Stimulated activated CD4-positive, alpha-beta T cell treated with anti-CD3 and anti-CD28 coated beads, Interleukin-4, amount 100 ng/mL, for 24 hours (primary cell): ENCODE results near the gene CSE1L.
A peak's percentile ranks its signal among the peaks of the same experiment; 100 is the strongest.
"Not testable (repeated sequence)": the region's sequence is repeated elsewhere in the genome, so short reads cannot be mapped to it uniquely, and the experiment has no call there.

Source experiments
- DNase-seq: peaks from one replicate; pipeline ENCODE4 v3.0.0-alpha.2; 2020

CSE1L gene, protein sequence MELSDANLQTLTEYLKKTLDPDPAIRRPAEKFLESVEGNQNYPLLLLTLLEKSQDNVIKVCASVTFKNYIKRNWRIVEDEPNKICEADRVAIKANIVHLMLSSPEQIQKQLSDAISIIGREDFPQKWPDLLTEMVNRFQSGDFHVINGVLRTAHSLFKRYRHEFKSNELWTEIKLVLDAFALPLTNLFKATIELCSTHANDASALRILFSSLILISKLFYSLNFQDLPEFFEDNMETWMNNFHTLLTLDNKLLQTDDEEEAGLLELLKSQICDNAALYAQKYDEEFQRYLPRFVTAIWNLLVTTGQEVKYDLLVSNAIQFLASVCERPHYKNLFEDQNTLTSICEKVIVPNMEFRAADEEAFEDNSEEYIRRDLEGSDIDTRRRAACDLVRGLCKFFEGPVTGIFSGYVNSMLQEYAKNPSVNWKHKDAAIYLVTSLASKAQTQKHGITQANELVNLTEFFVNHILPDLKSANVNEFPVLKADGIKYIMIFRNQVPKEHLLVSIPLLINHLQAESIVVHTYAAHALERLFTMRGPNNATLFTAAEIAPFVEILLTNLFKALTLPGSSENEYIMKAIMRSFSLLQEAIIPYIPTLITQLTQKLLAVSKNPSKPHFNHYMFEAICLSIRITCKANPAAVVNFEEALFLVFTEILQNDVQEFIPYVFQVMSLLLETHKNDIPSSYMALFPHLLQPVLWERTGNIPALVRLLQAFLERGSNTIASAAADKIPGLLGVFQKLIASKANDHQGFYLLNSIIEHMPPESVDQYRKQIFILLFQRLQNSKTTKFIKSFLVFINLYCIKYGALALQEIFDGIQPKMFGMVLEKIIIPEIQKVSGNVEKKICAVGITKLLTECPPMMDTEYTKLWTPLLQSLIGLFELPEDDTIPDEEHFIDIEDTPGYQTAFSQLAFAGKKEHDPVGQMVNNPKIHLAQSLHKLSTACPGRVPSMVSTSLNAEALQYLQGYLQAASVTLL

DNA sequence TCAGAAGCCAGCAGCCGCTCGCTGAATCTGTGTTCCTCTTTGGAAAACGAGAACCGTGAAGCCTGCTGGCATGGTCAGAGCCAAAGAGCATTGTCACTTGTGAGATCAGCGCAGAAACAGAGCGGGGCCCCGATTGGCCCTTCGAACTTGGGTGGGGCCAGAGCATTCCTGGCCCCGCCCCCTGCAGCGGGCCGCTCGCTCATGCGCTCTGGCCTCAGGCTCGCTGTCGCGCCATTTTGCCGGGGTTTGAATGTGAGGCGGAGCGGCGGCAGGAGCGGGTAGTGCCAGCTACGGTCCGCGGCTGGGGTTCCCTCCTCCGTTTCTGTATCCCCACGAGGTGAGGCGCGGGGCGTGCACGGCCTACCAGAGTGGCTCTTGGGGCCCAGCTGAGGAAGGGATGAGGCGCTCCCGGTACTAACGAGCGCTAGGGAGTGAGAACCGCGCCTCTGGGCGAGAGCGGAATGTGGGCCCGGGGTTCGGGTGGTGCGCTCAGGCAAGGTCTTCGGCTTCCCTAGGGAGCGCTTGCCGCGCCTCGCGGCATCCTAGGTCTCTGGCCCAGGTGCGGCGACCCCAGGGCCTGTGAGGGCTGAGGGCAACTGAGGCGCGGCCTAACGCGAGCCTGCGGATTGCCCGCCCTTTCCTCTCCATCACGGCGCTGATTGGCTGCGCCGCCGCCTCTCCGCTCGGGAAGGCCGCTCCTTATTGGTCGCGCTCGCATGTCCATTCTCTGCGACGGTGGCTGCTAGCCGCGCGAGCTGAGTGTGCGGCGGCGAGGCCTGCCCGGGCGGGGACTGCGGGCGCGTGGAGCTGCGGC lies at the start of gene CSE1L:
Gene CSE1L (plus strand): TSS at position 226 of the 814 bp plus-strand sequence. CDS start 12,152 bp downstream, outside the sequence.
- DNase-seq = peak; percentile 94

DNA sequence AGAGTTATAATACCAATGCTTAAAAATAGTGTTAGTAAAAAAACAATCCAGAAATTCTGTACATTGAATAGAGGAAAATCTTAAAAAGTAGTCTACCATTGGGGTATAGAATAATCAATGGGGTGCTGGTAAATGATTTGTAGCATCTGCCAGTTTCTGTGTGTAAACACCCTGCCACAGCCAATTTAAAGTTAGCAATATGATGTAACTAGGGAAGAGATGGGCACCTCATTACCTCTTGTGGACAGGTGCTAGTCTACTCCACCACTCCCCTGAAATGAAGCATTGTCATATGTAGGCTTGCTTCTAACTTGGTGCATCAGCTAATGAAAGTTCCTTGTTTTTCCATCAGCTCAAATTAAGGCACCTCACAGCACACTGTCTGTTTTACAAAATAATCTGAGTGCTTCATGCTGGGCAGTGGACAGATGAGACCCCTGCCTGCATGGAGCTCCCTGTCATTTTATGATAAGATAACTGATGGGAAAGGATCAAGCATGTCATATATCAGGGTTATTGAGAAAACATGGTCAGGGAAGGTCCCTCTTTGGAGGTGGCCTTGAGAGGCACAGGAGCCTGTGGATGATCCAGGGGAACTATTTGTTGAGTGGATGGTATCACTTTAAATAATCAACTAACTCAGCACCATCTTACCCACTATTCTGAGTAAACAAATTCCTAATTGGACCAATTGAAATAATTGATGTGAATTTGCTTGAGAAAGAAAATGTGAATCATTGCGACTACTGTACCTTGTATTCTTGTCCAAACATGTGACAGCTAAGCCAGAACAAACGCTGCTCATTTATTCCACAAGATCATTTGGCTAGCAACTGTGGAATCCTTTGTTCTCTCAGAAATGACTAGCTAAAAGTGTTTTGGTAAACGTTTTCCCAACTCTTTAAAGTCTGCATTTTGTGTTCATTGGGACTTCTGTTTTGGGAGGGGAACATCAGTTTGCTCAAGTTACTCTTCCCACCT lies 45.9 kb upstream of the CSE1L start:
- no peak for DNase-seq

DNA sequence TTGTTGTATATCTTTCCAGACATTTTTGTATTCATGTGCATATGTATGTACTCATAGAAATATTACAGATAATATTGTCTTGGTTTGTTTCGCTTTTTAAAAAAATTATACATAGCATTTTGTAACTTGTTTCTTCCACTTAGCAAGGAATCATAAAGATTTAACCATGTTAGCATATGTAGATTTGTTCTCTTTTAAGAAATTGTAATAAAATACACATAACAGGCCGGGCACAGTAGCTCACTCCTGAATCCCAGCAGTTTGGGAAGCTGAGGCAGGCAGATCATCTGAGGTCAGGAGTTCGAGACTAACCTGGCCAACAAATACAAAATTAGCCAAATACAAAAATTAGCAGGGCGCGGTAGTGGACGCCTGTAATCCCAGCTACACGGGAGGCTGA lies 44.4 kb upstream of the CSE1L start:
- no peak for DNase-seq

DNA sequence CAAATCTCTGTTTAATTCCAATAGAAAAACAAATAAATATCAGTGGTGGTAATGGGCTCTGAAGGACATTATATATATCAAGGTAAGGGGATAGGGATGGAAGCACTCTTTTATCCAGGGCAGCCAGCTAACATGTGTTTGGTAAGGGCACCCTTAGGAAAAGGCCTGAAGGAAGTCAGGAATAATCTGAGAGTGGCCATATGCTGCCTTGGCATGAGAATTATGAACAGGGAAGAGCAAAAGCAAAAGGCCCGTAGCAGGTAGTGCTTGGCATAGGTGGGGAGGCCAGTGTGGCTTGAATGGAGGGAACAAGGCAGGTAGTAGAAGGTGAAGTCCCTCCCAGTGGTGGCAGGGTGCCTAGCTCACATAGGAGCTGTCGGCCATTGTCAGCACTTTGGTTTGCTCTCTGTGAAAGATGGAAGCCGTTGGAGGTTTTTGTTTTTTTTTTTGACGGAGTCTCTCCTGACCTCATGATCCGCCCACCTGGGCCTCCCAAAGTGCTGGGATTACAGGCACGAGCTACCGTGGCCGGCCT lies 39.6 kb upstream of the CSE1L start:
- no peak for DNase-seq

DNA sequence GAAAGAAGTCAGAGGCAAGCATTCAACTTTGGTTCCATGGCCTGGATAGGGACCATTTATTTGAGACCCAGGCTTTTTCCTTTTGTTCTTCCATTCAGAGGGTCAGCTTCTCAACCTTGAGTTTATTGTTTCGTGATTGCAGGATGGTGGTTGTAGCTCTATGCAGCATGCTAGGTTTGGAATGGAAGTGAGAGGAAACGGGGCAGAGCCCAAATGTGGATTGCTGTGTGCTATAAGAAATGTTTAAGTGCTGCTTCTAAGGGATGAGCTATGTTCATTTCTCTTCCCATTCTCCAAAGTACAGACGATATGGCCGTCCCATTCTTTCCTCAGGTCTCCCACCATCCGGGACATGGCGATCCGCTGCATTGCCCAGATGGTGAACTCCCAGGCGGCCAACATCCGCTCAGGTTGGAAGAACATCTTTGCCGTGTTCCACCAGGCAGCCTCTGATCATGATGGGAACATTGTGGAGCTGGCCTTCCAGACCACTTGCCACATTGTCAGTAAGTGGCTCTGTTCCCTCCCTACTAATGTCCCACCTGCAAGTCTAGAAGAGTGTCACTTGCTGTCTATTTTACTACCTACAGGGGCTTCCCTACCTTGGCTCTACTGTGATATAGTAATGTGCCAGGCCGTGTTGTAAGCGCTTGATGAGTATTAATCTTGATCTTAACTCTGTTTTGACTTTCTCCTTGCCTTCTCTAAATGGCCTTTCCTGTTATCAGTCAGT lies 36.0 kb upstream of the CSE1L start:
- DNase-seq = no peak

DNA sequence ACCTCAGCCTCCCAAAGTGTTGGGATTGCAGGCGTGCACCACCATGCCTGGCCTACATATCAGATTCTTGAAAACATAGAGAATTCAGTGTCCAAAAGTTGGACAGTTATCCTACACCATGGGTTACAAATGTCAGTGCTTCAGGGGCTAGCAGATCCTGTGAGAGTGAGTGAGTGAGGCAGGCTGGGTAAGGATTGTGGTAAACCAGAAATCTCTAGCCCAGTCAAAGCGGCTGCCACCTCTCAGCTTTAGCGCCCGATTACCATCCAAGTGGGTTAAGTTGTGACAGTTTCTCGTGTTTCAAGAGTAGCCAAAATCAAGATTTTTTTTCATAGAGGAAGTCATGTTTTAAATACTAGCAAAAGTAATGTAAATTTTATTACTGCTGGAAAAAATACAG lies 21.9 kb upstream of the CSE1L start:
- DNase-seq = no peak

DNA sequence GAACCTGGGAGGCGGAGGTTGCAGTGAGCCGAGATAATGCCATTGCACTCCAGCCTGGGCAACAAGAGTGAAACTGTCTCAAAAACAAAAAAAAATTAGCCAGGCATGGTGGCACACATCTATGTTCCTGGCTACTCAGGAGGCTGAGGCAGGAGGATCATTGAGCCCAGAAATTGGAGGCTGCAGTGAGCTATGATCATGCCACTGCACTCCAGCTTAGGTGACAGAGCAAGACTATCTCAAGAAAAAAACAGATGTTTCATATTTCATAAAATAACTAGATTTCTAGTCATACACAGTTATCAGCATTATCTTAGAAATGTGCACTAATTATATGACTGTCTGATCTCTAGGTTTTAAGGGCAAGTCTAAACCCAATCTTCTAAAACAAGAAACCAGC lies 17.9 kb upstream of the CSE1L start:
- DNase-seq = not testable (repeated sequence)

DNA sequence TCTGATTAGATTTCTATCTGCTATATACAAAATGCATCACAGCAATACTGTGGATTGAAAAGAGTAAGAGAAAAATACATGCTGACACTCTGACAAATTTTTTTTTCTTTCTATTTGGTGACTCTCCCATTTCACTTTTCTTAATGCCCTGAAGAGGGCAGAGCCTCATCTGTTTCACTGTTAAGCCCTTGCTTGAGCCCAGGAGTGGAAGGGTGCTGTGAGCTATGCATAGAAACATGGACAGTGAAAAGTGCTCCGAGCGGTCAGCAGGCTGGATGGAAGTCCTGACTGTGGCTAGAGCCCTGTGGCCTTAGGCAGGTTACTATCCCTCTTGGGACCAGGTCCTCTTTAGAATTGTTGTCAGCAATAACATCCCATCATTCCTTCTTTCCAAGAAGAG lies 17.4 kb upstream of the CSE1L start:
- no peak for DNase-seq

DNA sequence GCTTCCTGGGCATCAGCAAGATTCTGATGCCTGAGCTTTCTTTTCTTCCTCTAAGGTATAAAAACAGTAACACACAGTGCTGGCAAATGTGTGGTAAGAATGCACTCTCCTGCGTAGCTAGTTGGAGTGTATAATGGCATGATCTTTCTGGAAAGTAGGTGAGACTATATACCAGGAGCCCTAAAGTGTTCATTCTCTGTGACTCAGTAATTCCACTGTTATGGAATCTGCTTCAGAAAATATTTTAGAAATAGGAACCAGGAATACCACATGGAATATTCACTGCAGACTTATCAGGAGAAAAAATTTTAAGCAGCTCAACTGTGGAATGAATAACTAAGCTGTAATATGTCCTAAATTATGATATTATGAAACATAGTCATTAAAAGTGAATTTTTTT lies 16.9 kb upstream of the CSE1L start:
- no peak for DNase-seq

DNA sequence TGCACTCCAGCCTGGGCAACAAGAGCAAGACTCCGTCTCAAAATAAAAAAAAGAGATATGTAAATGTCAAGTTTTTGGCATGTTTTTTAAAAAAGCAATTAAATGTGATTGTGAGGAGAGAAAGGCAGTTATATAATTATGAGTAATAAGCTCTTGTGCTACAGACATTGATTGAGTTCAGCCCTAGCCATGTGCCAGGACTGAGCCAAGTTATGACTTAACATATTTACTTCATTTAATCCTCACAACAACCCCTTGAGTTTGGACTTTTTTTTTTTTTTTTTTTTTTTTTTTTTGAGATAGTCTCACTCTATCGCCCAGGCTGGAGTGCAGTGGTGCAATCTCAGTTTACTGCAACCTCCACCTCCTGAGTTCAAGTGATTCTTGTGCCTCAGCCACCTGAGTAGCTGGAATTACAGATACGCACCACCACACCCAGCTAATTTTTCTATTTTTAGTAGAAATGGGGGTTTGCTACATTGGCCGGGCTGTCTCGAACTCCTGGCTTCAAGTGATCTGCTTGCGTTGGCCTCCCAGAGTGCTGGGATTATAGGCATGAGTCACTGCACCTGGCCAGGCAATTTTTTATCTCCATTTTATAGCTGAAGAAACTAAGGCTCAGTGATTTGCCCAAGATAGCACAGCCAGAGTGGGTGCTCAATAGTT lies 15.0 kb upstream of the CSE1L start:
- no peak for DNase-seq

DNA sequence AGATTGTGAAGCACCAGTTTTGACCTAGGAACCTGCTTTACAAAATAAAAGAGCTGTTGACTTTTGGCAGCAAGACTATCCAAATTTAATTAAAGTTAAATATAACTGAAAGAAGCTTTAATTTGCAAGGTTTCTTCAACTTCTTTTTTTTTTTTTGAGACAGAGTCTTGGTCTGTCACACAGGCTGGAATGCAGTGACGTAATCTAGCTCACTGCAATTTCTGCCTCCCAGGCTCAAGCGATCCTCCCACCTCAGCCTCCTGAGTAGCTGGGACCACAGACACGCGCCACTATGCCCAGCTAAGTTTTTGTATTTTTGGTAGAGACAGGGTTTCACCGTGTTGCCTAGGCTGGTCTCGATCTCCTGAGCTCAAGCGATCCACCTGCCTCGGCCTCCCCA lies 13.7 kb upstream of the CSE1L start:
- no peak for DNase-seq

DNA sequence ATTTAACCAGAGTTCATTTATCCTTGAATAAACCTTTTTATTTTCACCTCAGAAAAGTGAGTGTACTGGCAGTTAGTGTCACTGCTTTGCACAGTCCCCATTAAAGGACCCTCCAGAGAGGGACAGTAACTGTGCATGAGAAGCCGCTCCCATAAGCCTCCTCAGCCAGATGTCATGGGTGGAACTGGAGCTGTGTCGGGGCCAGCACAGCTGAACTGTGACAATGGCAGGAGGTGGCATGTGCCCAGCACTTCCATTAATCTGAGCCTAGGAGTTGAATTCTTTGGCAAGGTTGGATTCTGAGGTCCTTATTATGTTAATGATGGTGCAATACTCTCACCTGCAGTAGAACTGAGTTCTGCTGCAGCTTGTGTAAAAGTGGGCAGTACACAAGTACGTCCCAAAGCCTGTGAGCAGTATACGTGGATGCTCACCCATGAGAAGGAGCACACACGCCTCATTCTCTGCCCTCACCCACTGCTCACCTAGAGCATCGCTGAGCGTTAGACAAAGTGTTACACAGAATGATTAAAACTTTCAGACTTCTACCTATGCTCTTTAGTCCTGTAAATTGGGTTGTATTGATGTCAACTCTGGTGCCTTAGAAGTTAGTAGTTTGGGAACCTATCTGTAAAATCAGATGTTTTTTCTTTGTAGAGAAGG lies 11.9 kb upstream of the CSE1L start:
- no peak for DNase-seq

DNA sequence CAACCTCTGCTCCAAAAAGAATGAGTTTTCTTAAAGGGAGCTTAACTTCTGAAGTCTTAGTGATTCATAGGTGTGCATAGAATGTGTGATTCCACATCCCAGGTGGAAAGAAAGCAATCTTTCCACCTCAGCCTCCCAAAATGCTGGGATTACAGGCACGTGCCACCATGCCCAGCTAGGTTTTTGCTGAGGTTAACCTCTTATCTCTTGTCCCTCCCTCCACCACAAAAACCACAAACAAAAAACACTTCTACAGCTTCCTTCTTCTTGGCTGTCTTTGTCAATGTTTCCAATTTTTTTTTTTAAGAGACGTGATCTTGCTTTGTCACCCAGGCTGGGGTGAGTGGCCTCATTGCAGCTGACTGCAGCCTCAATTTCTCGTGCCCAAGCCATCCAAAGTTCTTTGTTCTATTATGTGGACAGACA lies 8.1 kb upstream of the CSE1L start:
- DNase-seq = peak; percentile 16

DNA sequence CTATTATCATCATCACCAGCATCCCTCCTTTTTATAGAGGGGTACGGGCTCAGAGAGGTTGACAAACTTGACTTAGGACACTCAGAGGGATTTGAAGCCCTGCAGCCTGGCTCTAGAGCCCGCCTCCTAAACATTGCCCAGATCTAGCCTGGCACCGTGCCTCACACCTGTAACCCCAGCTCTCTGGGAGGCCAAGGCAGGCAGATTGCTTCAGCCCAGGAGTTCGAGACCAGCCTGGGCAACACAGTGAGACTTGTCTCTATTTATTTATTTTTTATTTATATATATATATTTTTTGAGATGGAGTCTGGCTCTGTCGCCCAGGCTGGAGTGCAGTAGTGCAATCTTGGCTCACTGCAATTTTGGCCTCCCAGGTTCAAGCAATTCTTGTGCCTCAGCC lies 6.3 kb upstream of the CSE1L start:
- no peak for DNase-seq

DNA sequence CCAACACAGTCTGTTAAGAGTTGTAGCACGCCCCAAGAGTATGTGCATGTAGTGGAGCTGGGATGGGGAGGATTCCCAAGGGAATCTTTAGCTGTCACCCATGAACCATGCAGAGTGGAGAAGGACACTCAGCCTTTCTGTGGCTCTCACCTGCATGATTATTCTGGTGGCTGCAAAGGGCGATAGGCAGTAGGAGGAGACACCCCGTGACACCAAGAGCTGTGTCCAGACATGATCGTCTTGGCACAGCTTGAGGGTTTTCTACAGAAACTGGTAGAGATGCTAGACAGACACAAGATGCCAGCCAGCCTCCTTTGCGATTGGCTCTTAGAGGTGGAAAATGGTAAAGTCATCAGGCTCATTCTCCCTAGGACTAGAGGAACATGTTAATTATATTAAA lies 3.1 kb upstream of the CSE1L start:
- DNase-seq = no peak

DNA sequence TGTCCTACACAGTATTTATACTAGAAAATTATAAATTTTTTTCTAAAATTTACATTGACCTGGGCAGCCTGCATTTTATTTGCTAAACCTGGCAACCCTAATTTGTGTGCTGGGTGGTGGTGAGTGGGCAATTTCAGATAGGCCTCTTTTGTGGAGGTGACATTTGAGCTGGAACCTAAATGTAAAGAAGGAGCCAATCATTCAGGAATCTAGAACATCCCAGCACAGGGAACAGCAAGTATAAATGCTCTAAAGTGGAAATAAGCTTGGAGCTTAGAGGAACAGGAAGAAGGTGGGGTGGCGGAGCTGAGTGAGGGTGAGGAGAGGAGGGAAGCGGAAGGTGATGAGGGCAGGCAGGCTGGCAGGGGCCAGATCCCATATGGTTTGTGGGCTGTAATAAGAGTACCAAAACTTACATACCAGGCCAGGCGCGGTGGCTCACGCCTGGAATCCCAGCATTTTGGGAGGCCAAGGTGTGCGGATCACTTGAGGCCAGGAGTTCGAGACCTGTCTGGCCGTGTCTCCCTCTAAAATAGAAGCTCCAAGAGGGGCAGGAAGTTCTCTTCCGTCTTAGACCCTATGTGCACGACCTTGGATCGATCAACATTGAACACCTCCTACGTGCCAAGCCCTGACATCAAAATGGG lies 549 bp upstream of the CSE1L start:
- DNase-seq = peak; percentile 31

DNA sequence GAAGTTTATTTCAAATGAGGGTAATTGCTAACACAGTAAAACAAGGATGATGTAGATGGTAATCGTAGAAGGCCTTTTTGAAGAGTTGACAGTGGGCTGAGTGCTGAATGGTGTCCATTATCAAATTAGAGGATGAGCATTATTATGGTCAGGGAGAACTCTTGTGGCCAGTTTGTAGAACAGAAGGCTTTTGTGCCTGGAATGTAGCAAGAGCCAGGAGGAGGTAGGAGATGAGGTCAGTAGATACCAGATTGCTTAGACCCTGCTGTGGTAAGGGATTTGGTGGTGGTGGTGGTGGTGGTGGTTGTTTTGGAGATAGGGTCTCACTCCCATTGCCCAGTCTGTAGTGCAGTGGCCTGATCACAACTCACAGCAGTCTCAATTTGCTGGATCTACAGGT lies 6.2 kb downstream of the CSE1L start:
- no peak for DNase-seq

DNA sequence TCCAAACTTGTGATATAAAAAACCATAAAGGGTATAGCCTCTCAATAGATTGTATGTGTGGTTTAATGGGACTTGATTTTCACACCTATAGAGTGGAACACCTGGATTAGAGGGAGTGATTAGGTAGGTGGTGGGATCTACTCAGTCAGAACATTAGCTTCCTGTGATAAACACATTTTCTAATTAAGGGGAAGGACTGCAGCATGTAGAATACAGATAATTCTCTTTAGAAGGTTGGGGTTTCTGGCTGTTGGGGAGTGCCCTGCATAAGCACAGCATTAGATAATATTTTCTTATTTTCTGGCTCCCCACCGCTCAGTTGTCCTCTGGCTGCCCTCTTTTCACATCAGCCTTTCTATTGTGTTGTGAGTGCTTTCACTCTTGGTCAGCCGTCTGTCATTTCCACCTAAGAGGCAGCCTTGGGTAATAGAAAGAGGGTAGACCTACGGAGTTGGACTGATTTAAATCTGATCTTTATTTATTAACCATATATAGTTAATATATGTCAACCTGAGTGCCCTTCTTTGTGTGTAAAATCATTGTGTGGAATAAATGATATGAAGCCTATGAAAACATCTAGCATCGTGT lies 8.0 kb downstream of the CSE1L start:
- no peak for DNase-seq

DNA sequence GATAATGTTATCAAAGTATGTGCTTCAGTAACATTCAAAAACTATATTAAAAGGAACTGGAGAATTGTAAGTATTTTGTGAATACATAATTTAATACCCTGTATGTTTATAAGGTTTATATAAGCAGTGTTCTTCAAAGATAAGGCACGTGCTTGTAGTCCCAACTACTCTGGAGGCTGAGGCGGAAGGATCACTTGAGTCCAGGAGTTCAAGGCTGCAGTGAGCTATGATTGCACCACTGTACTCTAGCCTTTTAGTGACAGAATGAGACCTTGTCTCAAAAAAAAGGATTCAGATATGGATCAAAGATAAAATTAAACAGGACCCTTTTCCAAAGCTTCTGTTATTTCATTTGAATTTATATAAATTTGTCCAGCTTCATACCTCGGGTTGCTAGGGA lies 17.2 kb downstream of the CSE1L start:
- no peak for DNase-seq
